Mesothelial cell of epicardium (in vitro differentiated cells): ENCODE results near the gene CENPF. TPM values are rescaled to one million over a fixed set of nuclear protein-coding genes. Genes with fewer than 3 reads are reported as not detected.

Experiments used
- DNase-seq, 2 experiments: peaks; one replicate each; pipeline ENCODE4 v3.0.0; 2021; ENCODE audit warnings: low spot score in 2 of 2; ENCODE audit not compliant: unreplicated experiment in 2 of 2
- H3K27ac Mint-ChIP-seq: 2 replicates; pipeline ENCODE4 v1.8.0; 2021; ENCODE audit warnings: mixed read lengths
- H3K27me3 Mint-ChIP-seq: 2 replicates; pipeline ENCODE4 v1.8.0; 2021; ENCODE audit warnings: low read depth, mixed read lengths
- H3K36me3 Mint-ChIP-seq: 2 replicates; pipeline ENCODE4 v1.8.0; 2021; ENCODE audit warnings: mixed read lengths
- H3K4me1 Mint-ChIP-seq: 2 replicates; pipeline ENCODE4 v1.8.0; 2021; ENCODE audit warnings: mixed read lengths
- H3K4me3 Mint-ChIP-seq: 2 replicates; pipeline ENCODE4 v1.8.0; 2021; ENCODE audit warnings: mild to moderate bottlenecking, moderate library complexity, mixed read lengths
- H3K9me3 Mint-ChIP-seq: 2 replicates; pipeline ENCODE4 v1.8.0; 2021; ENCODE audit warnings: mixed read lengths
- total RNA-seq: library from RNA; stranded (reverse); gene quantifications from 3 replicates; pipeline ENCODE4 v1.2.1, GENCODE V29; 2021
- TF ChIP-seq, protein P1 (sequence below): fragments of 200-600 bp; sonication (generic); IDR thresholded peaks from one replicate; pipeline ENCODE4 v1.5.0; 2021; ENCODE audit warnings: antibody characterized with exemption; ENCODE audit not compliant: unreplicated experiment

The CENPF gene
- total RNA-seq, 1 donor from 2014 or later = 58.1 TPM

GRCh38 chr1:214702556-214702955, 99.6 kb downstream of the CENPF start:
- Mint-ChIP-seq H3K36me3 (no peaks in the 10 kb centered on the region), H3K27ac (no peak overlapping the region), H3K4me1 (peaks cover 6% of the 10 kb centered on the region)

DNA sequence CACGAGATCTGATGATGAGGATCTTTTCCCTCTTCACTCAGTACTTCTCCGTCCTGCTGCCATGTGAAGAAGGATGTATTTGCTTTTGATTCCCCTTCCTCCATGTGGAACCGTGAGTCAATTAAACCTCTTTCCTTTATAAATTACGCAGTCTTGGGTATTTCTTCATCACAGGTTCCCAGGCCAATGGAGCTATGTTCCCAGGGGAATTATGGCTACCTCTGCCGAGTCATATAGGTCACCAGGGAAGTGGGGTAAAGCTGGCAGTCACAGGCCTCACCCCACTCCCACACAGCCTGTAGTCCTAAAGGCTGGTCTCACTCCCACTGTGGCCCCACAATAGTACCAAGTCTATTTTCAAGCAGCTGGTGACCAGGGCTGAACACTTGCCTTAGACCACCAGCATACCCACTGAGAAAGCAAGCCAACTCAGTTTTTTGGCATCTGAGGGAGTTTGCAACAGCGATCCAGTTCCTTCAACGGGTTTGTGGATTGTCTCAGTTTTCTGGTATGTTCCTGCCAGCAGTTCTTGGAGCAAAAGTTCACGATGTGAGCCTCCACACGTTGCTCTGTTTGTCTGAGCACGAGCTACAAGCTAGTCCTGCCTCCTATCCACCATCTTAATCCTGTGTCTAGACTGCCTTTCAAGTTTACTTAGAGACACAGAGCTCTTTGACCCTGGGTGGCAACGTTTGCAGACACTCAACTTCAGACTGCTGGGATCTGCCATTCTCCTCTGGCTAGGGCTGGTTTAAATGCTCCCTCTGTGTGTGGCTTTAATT, 104.5 kb downstream of the CENPF start:
- TF ChIP-seq, protein P1, sequence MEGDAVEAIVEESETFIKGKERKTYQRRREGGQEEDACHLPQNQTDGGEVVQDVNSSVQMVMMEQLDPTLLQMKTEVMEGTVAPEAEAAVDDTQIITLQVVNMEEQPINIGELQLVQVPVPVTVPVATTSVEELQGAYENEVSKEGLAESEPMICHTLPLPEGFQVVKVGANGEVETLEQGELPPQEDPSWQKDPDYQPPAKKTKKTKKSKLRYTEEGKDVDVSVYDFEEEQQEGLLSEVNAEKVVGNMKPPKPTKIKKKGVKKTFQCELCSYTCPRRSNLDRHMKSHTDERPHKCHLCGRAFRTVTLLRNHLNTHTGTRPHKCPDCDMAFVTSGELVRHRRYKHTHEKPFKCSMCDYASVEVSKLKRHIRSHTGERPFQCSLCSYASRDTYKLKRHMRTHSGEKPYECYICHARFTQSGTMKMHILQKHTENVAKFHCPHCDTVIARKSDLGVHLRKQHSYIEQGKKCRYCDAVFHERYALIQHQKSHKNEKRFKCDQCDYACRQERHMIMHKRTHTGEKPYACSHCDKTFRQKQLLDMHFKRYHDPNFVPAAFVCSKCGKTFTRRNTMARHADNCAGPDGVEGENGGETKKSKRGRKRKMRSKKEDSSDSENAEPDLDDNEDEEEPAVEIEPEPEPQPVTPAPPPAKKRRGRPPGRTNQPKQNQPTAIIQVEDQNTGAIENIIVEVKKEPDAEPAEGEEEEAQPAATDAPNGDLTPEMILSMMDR = no peak
- peaks cover 35% of the 10 kb centered on the region for H3K9me3 Mint-ChIP-seq
- no peak overlapping the region for H3K4me3 Mint-ChIP-seq
- no peak overlapping the region for H3K27ac Mint-ChIP-seq
- no peaks in the 10 kb centered on the region for H3K4me1 Mint-ChIP-seq
- H3K36me3 Mint-ChIP-seq = no peaks in the 10 kb centered on the region
- no peaks in the 10 kb centered on the region for H3K27me3 Mint-ChIP-seq
- DNase-seq = no peak

More at GRCh38 chr1:214702556-214702955, 99.6 kb downstream of the CENPF start:
- H3K27me3 Mint-ChIP-seq = no peaks in the 10 kb centered on the region
- H3K9me3 Mint-ChIP-seq = peaks cover 39% of the 10 kb centered on the region
- DNase-seq = no peak
- H3K4me3 Mint-ChIP-seq = no peak overlapping the region
- TF ChIP-seq, protein P1 = no peak

- Mint-ChIP-seq H3K27me3 (peaks cover 3% of the 10 kb centered on the region), H3K4me3 (no peak overlapping the region), H3K4me1 (no peaks in the 10 kb centered on the region), H3K36me3 (no peaks in the 10 kb centered on the region), H3K9me3 (peaks cover 31% of the 10 kb centered on the region), H3K27ac (no peak overlapping the region)
- no peak for DNase-seq
- TF ChIP-seq, protein P1 = no peak
Measured at GRCh38 chr1:214708321-214708955, 105.4 kb downstream of the CENPF start.

DNA sequence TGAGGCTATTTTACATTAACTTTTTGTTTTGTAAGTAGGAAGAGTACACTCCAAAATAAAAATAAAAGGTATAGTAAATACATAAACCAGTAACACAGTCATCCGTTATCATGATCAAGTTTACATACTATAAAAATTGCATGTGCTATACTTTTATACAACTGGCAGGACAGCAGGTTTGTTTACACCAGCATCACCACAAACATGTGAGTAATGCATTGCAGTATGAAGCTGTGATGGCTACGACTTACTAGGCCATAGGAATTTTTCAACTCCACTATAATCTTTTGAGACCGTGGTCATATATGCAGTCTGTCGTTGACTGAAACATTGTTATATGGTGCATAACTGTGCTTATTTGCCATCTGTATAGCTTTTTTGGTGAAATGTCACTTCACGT, 106.2 kb downstream of the CENPF start:
- H3K4me1 Mint-ChIP-seq = no peaks in the 10 kb centered on the region
- no peaks in the 10 kb centered on the region for H3K36me3 Mint-ChIP-seq
- peaks cover 3% of the 10 kb centered on the region for H3K27me3 Mint-ChIP-seq
- no peak overlapping the region for H3K4me3 Mint-ChIP-seq
- no peak for DNase-seq
- TF ChIP-seq, protein P1 = no peak
- H3K9me3 Mint-ChIP-seq = peaks cover 22% of the 10 kb centered on the region
- no peak overlapping the region for H3K27ac Mint-ChIP-seq

- TF ChIP-seq, protein P1 = no peak
- Mint-ChIP-seq H3K27ac (no peak overlapping the region), H3K27me3 (peaks cover 21% of the 10 kb centered on the region), H3K36me3 (no peaks in the 10 kb centered on the region), H3K9me3 (no peaks in the 10 kb centered on the region), H3K4me3 (no peak overlapping the region), H3K4me1 (no peaks in the 10 kb centered on the region)
- no peak for DNase-seq
Measured at GRCh38 chr1:214712737-214713136, 109.7 kb downstream of the CENPF start.

Other genes starting within 250 kb of the CENPF start
- gene PTPN14, start 51.6 kb upstream of the CENPF start, total RNA-seq = 71.8 to 75.8 TPM (median 74.9 TPM) in 3 replicates